Kidney glomerular epithelial cell (primary cell): ENCODE data around the gene ARRB1.

Experiments used
- DNase-seq: peaks from one replicate; lab custom pipeline; 2025; lab: John Stamatoyannopoulos, UW

The ARRB1 gene

GRCh38 chr11:75219869-75220268, 131.6 kb downstream of the ARRB1 start:
- DNase-seq = no peak

- DNase-seq = no peak
Measured at GRCh38 chr11:75214843-75215242, 136.6 kb downstream of the ARRB1 start.

GRCh38 chr11:75214411-75214821, 137.0 kb downstream of the ARRB1 start:
- DNase-seq = peak; percentile 80
